ENCODE results near the gene FER. TPM values are rescaled to one million over a fixed set of nuclear protein-coding genes. Genes with fewer than 3 reads are reported as not detected.
A peak's percentile ranks its signal among the peaks of the same experiment; 100 is the strongest.

The FER gene
- polyA plus RNA-seq, 1 of the 3 experiments (the other 2 are of a cell fraction) = 1.8 TPM

GRCh38 chr5:109218818-109219217 is 471.1 kb downstream of the FER start (continued):
- TF ChIP-seq REST (IDR thresholded peaks at IDR 0.05; ENCODE audit: low read depth, low read length) = no peak
- TF ChIP-seq FOXJ3 (CRISPR knock-in tag; IDR thresholded peaks at IDR 0.05) = no peak; the same call in 1 of the 2 replicates
- no peak for TF ChIP-seq IRF3 (IDR thresholded peaks at IDR 0.05; ENCODE audit: low read depth, low read length)
- no peak for TF ChIP-seq USF2 (IDR thresholded peaks at IDR 0.05; ENCODE audit: borderline replicate concordance, low read depth, low read length)
- TF ChIP-seq CHD2 (IDR thresholded peaks at IDR 0.05; ENCODE audit: low read length, partially characterized antibody) = peak; percentile 21
- no peak for TF ChIP-seq MEF2A (IDR thresholded peaks at IDR 0.05; ENCODE audit: borderline replicate concordance, low read depth)
- no peak for TF ChIP-seq SIN3A (IDR thresholded peaks at IDR 0.05; ENCODE audit: borderline replicate concordance, low read depth, low read length)

- no peak for DNase-seq
- Histone ChIP-seq H3K27ac (ENCODE audit: low read depth in 2 of 2, low read length in 1 of 2) (no peak overlapping the region), H3K4me3 (ENCODE audit: low read depth in 2 of 2, low read length in 1 of 2) (no peak overlapping the region), H3K4me1 (ENCODE audit: control insufficient read depth in 1 of 2, insufficient read depth in 2 of 2, low read depth in 1 of 2, low read length in 1 of 2) (peaks cover 0 to 7% of the 10 kb centered on the region in 2 experiments; a peak in 1 of 4 replicates), H3K79me2 (ENCODE audit: insufficient read depth) (no peaks in the 10 kb centered on the region), H3K9me3 (no peaks in the 10 kb centered on the region; the same call in 1 of the 2 replicates), H4K20me1 (ENCODE audit: insufficient read depth) (no peaks in the 10 kb centered on the region), H3K9me2 (no peaks in the 10 kb centered on the region), H3K27me3 (ENCODE audit: insufficient read depth) (no peaks in the 10 kb centered on the region), H2AFZ (ENCODE audit: low read depth) (no peak overlapping the region), H3F3A (replicated peaks; ENCODE audit: insufficient read depth) (no peaks in the 10 kb centered on the region), H3K9ac (no peak overlapping the region), H3K4me2 (no peak overlapping the region), H3K36me3 (replicated peaks in 1 of 2; ENCODE audit: control insufficient read depth in 1 of 2, insufficient read depth in 2 of 2, low read length in 1 of 2) (no peaks in the 10 kb centered on the region)
- ChIA-PET POLR2A (no interaction called here), CTCF (no interaction called here)
- 89% methylated on average over 9 of the region's 9 CpGs for WGBS (ENCODE audit: low lambda C conversion rate)
- TF ChIP-seq JUND (IDR thresholded peaks at IDR 0.05) (no peak), TCF12 (IDR thresholded peaks at IDR 0.05) (no peak), NFIC (IDR thresholded peaks at IDR 0.05; ENCODE audit: borderline replicate concordance) (no peak)
These were observed 475.8 kb downstream of the FER start for GRCh38 chr5:109223531-109223930.
